Measurements from ENCODE around the gene C1QTNF12.

Gene C1QTNF12, protein sequence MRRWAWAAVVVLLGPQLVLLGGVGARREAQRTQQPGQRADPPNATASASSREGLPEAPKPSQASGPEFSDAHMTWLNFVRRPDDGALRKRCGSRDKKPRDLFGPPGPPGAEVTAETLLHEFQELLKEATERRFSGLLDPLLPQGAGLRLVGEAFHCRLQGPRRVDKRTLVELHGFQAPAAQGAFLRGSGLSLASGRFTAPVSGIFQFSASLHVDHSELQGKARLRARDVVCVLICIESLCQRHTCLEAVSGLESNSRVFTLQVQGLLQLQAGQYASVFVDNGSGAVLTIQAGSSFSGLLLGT

DNA sequence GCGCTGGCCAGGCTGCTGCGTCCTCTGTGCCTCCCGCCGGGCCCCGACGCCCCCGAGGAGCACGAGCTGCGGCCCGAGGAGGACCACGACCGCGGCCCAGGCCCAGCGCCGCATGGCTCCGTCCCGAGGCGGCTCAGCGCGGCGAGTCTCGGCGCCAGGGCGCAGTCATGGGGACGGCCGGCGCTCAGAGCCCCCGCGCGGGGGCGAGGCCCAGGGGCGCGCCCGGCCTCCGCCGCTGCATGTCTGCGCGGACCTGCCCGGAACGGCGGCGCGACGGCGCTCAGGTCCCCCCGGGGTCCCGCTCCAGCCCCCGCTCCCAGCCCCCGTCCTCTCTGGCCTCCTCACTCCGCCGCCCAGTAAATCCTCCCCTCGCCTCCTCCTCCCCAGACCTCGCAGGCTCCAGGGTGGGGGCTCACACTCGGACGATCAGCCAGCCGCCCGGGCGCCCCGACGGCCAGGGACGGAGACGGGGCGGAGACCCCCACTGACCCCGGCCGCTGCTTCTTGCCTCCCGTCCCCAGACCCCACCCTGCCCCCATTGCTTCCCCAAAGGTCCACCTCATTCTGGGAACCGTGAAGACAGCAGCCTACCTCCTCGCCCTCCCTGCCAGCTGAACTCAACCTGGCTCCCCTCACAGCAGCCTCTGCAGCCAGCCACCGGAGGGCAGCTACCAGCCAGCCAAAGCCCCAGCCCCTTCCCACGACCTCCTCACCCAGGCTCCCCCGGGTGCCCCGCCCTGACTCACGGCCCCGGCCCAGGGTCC is at the start of gene C1QTNF12:
Gene C1QTNF12, minus strand, starts transcription at position 146 of the 764 bp plus-strand sequence. Its CDS starts 32 bp downstream, at position 114.
- no peak for DNase-seq (ENCODE audit: insufficient read length, low spot score)
- TF ChIP-seq, protein P1, sequence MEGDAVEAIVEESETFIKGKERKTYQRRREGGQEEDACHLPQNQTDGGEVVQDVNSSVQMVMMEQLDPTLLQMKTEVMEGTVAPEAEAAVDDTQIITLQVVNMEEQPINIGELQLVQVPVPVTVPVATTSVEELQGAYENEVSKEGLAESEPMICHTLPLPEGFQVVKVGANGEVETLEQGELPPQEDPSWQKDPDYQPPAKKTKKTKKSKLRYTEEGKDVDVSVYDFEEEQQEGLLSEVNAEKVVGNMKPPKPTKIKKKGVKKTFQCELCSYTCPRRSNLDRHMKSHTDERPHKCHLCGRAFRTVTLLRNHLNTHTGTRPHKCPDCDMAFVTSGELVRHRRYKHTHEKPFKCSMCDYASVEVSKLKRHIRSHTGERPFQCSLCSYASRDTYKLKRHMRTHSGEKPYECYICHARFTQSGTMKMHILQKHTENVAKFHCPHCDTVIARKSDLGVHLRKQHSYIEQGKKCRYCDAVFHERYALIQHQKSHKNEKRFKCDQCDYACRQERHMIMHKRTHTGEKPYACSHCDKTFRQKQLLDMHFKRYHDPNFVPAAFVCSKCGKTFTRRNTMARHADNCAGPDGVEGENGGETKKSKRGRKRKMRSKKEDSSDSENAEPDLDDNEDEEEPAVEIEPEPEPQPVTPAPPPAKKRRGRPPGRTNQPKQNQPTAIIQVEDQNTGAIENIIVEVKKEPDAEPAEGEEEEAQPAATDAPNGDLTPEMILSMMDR (IDR thresholded peaks at IDR 0.05; ENCODE audit: insufficient read depth, missing control alignments): no peak
- FAIRE-seq: no peak

DNA sequence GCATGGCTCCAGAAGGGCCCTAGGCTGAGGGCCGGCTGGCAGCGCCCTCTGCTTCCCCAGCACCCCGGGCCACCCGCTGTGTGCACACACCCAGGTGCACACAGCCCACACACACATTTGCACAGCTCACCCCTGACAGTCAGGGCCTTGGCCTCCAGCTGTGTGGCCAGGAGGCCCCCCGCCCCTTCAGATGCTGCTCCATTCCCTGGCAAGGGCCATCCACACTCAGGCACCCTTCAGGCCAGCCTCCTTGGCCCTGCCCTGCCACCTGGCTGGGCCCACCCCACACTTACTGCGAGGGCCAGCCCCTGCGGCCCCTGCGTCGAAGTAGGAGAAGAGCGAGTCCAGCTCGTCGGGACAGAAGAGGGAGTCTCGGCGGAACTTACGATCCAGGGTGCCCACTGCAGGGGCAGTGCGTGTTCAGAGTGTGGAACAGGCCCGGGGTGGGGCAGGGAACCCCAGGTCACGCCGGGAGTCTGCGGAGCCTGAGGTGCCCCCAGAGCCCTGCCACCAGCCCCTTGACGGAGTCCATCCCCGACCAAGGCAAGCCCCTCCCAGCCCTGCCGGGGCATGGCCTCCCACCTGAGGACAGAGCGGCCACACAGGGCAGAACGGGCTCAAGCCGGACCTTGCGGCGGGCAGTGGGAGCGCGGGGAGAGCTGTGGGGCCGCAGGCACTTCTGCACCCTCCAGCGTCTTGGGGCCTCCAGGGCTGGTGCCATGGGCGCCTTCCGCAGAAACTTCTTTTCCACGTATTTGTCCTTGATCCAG is 48.8 kb upstream of the C1QTNF12 start:
- TF ChIP-seq, protein P1 (IDR thresholded peaks at IDR 0.05; ENCODE audit: insufficient read depth, missing control alignments): no peak
- no peak for DNase-seq (ENCODE audit: insufficient read length, low spot score)

DNA sequence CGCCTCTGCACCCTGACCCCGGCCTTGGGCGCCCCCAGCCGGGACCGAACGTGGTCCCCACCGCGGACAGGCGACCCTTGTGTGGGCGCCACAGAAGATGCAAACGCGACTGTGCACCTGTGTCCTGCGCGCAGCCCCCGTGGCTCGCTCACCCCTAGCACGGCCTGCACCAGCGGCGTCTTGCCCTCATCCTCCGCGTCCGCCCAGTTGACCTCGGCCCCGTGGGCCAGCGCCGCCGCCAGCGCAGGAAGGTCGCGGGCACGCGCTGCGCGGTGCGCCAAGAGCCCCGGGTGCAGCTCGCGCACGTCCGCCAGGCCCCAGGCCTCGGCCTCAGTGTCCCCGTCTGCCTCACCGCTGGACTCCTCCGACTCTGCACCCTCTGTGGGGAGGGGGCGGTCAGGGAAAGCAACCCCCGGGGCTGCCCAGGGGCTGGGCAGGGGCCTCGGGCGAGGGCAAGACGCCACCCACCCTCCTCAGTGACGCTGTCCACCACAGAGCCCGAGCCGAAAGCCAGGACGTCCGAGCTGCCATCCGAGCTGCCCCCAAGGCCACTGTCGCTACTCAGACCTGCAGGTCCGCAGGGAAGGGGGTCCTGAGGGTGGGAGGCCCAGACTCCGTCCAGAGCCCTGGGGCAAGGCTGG is 47.8 kb upstream of the C1QTNF12 start:
- FAIRE-seq: no peak
- no peak for DNase-seq (ENCODE audit: insufficient read length, low spot score)
- TF ChIP-seq, protein P1 (IDR thresholded peaks at IDR 0.05; ENCODE audit: insufficient read depth, missing control alignments): no peak

More for the DNA sequence above, 48.8 kb upstream of the C1QTNF12 start:
- FAIRE-seq: no peak

DNA sequence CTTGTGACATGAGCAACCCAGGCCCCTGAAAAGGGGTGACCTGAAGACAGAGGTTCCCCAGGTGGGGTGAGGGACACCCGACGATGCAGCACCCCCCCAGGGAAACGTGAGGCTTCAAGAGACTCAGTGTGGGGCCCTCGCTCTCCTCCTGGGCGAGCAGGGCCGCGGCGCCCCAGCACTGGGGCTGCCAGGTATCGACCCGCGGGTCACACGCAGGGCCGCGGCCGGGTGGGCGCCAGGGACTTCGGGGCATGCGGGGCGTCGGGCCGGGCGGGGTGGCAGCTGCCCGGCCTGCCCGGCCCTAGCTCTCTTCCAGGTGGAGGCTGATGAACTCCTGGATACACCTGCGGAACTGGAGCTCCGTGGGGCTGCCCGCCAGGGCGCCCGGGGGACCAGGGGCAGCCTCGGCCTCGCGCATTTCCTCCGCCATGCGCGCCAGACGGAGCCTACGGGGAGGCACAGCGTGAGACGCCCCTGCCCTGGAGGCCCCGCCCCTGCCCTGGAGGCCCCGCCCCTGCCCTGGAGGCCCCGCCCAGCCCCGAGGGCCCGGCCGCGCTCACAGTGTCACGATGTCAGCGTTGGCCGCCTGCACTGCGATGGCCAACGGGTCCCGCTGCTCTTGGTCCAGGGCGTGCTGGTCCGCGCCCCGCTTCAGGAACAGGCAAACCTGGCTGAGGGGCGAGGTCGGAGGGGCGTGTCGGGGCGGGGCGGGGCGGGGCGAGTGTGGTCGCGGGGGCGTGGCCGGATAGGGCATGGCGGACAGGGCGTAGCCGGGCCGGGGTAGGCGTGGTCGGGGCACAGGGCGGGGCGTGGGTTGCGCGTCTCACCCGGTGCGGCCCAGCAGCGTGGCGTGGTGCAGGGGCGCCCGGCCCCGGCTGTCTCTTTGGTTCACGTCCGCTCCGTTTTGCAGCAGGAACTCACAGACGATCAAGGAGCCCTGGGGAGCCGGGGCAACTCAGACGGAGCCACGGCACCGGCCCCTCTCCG is 47.0 kb upstream of the C1QTNF12 start:
- FAIRE-seq: no peak
- TF ChIP-seq, protein P1 (IDR thresholded peaks at IDR 0.05; ENCODE audit: insufficient read depth, missing control alignments): no peak

DNA sequence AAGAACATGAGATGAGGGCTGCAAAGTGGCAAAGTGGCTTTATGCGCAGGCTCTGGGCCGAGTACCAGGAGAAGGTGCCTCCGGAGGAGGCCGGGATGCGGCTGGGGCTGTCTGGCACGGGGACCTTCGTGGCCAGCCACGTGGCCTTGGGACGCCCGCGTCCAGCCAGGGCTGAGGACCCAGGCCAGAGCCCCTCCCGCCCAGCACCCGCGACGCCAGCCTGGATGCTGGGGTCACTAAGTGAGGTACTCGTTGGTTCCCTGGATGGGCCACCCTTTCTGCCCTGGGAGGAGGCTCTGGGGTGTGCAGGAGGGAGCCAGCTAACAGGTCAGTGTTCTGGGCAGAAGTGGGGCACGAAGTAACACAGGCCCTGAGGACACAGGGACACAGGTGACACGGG is 46.3 kb upstream of the C1QTNF12 start:
- FAIRE-seq (no peak), DNase-seq (ENCODE audit: insufficient read length, low spot score) (no peak)
- TF ChIP-seq, protein P1 (IDR thresholded peaks at IDR 0.05; ENCODE audit: insufficient read depth, missing control alignments): no peak

More for the DNA sequence above, 47.0 kb upstream of the C1QTNF12 start:
- DNase-seq (ENCODE audit: insufficient read length, low spot score): no peak

DNA sequence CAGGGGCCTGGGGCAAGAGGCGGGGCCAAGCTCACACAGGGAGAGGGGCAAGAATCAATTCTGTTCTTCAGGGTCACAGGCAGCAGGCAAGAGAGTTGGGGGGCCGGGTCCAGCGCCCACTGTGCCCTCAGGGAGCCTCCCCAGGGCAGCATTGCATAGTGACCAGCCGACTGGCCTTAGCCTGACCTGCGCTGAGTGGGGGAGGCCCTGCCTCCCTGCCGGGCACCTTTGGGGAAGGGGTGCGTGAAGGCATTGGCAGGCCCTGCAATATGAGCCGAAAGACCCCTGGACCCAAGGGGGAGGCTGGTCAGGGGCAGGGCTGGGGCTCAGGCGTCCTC is 45.9 kb upstream of the C1QTNF12 start:
- FAIRE-seq (no peak), DNase-seq (ENCODE audit: insufficient read length, low spot score) (no peak)
- TF ChIP-seq, protein P1 (IDR thresholded peaks at IDR 0.05; ENCODE audit: insufficient read depth, missing control alignments): no peak
